H1 (cell line): ENCODE data around the gene RUSF1. TPM values are rescaled to one million over a fixed set of nuclear protein-coding genes. Genes with fewer than 3 reads are reported as not detected.

Experiments used
- CHD7 ChIP-seq: fragments of 300-600 bp; sonication (generic); IDR thresholded peaks from 2 replicates; pipeline ENCODE4 v1.7.1; 2012; ENCODE audit warnings: low read length, moderate library complexity, mild to moderate bottlenecking, inconsistent platforms; ENCODE audit not compliant: insufficient replicate concordance
- SP1 ChIP-seq: IDR thresholded peaks from 2 replicates; pipeline ENCODE4 v1.6.1; 2011; ENCODE audit warnings: low read depth, low read length
- polyA plus RNA-seq, 7 experiments: library from polyadenylated mRNA; depleted of rRNA in 3 of 7; stranded (reverse) in 5 of 7; unstranded in 2 of 7; fragments of >200 nt in 5 of 7; fragments of 200-250 nt in 2 of 7; gene quantifications; 1 replicate in 5 of 7; 2 replicates in 1 of 7; 4 replicates in 1 of 7; pipeline versions ENCODE4 v1.2.1 to v1.2.3, GENCODE V29; 2011 to 2013; ENCODE audit warnings: missing spikeins in 2 of 7, mixed read lengths in 2 of 7
- total RNA-seq: library from RNA; stranded (reverse); fragmentation: NEBNext Ultra II Directional; extraction: Animal tissue kit (Norgen Biotek cat#: 25700); gene quantifications from 2 replicates; pipeline ENCODE4 v1.2.1, GENCODE V29; 2021

RUSF1 gene
- total and polyA plus RNA-seq, 2 of the 8 experiments (the other 6 are each of a cell fraction or from before 2014, with no cell fraction given), result 22.5 to 33.7 TPM

GRCh38 chr16:31458073-31458843 lies 49.9 kb downstream of the RUSF1 start (continued):
- no peak for TF ChIP-seq CHD7
- TF ChIP-seq SP1, result no peak
